Aorta (tissue), 5 donors: ENCODE results near the gene KRT8. TPM values are rescaled to one million over a fixed set of nuclear protein-coding genes. Genes with fewer than 3 reads are reported as not detected.

ENCODE experiments used
- ATAC-seq: fragments of 200-7000 bp; cut with Tn5 transposase; one replicate; pipeline ENCODE4 v1.9.1; 2022; ENCODE audit warnings: moderate library complexity; ENCODE audit not compliant: low FRiP score
- DNase-seq, 2 donors: peaks; one replicate each; pipeline ENCODE4 v3.0.0-alpha.2; 2020
- H3K27ac ChIP-seq, 2 donors: one replicate each; pipeline ENCODE4 v1.5.1; 2013; ENCODE audit warnings: low read length in 2 of 2, mild to moderate bottlenecking in 2 of 2, moderate library complexity in 2 of 2, control low read depth in 1 of 2, inconsistent platforms in 1 of 2, low read depth in 1 of 2
- H3K27me3 ChIP-seq, 2 donors: one replicate each; pipeline ENCODE4 v1.6.1; 2013; ENCODE audit warnings: control low read depth in 1 of 2, low read length in 1 of 2, mild to moderate bottlenecking in 1 of 2, moderate library complexity in 1 of 2; ENCODE audit not compliant: insufficient read depth in 2 of 2, control insufficient read depth in 1 of 2
- H3K36me3 ChIP-seq, 2 donors: one replicate each; pipeline ENCODE4 v1.6.1; 2013; ENCODE audit warnings: control low read depth in 1 of 2, low read length in 1 of 2, mild to moderate bottlenecking in 1 of 2; ENCODE audit not compliant: insufficient read depth in 2 of 2, control insufficient read depth in 1 of 2
- H3K4me1 ChIP-seq, 2 donors: one replicate each; pipeline ENCODE4 v1.6.1; 2013; ENCODE audit warnings: low read length in 2 of 2, control low read depth in 1 of 2, mild to moderate bottlenecking in 1 of 2, moderate library complexity in 1 of 2; ENCODE audit not compliant: insufficient read depth in 2 of 2, control insufficient read depth in 1 of 2
- H3K4me3 ChIP-seq, 2 donors: one replicate each; pipeline ENCODE4 v1.5.1; 2013; ENCODE audit warnings: low read length in 2 of 2, control low read depth in 1 of 2, mild to moderate bottlenecking in 1 of 2
- H3K9me3 ChIP-seq: one replicate; pipeline ENCODE4 v1.6.1; 2013; ENCODE audit warnings: mild to moderate bottlenecking, low read length; ENCODE audit not compliant: control insufficient read depth
- WGBS, 2 donors: extraction: QIAGEN DNeasy Blood & Tissue Kit; methylation state at CpG; one replicate each; pipeline ENCODE4 v1.1.7; 2013; 5-methylcytosine and 5-hydroxymethylcytosine counted together
- intact Hi-C, 2 donors: fragments of 100-400 bp; cut with DNase I; formaldehyde crosslinking; loops; one replicate each; pipeline versions ENCODE4 v1.14.2 to v1.15.0; 2022
- polyA plus RNA-seq, 2 donors: library from polyadenylated mRNA; stranded (reverse); fragments of 200-250 nt; gene quantifications; one replicate each; pipeline ENCODE4 v1.2.3, GENCODE V29; 2013
- total RNA-seq, 2 donors: library from RNA; stranded (reverse); fragmentation: NEBNext Ultra II Directional; extraction: Animal tissue kit (Norgen Biotek cat#: 25700); gene quantifications; one replicate each; pipeline ENCODE4 v1.2.1, GENCODE V29; 2021
- donor health status: healthy with polysubstance abuse.
- donor health status: Bipolar disorder and iron deficiency.
- donor health status: DM: no; HTN: no; CAD: no.
- donor health status: DM: no; HTN: no; CAD: no.
- donor health status: DM: yes; HTN: yes; CAD: no.

KRT8 gene
- total and polyA plus RNA-seq, 4 donors, result 34.5 to 323 (median 70.6) TPM

- ATAC-seq (no peak), DNase-seq (no peak)
- no peak overlapping the region for H3K4me3 ChIP-seq
- H3K27ac ChIP-seq, result no peak overlapping the region
- H3K36me3 ChIP-seq, result no peaks in the 10 kb centered on the region
- intact Hi-C loops, result no loop called here
- no peaks in the 10 kb centered on the region for H3K4me1 ChIP-seq
- no peaks in the 10 kb centered on the region for H3K27me3 ChIP-seq
- H3K9me3 ChIP-seq, result no peaks in the 10 kb centered on the region
- 95 to 99% methylated on average over 11 to 12 of the region's 12 CpGs for WGBS, 2 donors
These were observed 43.0 kb upstream of the KRT8 start for GRCh38 chr12:52947738-52948423.

- Histone ChIP-seq H3K27me3 (no peaks in the 10 kb centered on the region), H3K27ac (no peak overlapping the region), H3K9me3 (no peaks in the 10 kb centered on the region), H3K4me3 (no peak overlapping the region), H3K36me3 (no peaks in the 10 kb centered on the region), H3K4me1 (no peaks in the 10 kb centered on the region)
- 81% methylated on average over 10 of the region's 10 CpGs for WGBS, 2 donors
- DNase-seq, result no peak
- intact Hi-C loops, result no loop called here
- no peak for ATAC-seq
These were observed 42.1 kb upstream of the KRT8 start for GRCh38 chr12:52946797-52947547.

- intact Hi-C loops, result no loop called here
- H3K4me1 ChIP-seq, result no peaks in the 10 kb centered on the region
- H3K4me3 ChIP-seq, result no peak overlapping the region
- ATAC-seq (no peak), DNase-seq (no peak)
- H3K36me3 ChIP-seq, result no peaks in the 10 kb centered on the region
- no peak overlapping the region for H3K27ac ChIP-seq
- H3K9me3 ChIP-seq, result no peaks in the 10 kb centered on the region
- WGBS, 2 donors, result 23 to 32% methylated on average over 1 of the region's 1 CpG
- no peaks in the 10 kb centered on the region for H3K27me3 ChIP-seq
These were observed 41.5 kb upstream of the KRT8 start for GRCh38 chr12:52946334-52946733.

- H3K36me3 ChIP-seq, result no peaks in the 10 kb centered on the region
- no peaks in the 10 kb centered on the region for H3K4me1 ChIP-seq
- no peaks in the 10 kb centered on the region for H3K9me3 ChIP-seq
- intact Hi-C loops, result no loop called here
- ATAC-seq (no peak), DNase-seq (no peak)
- WGBS, 2 donors, result 63 to 68% methylated on average over 13 of the region's 13 CpGs
- no peak overlapping the region for H3K27ac ChIP-seq
- no peak overlapping the region for H3K4me3 ChIP-seq
- no peaks in the 10 kb centered on the region for H3K27me3 ChIP-seq
These were observed 40.7 kb upstream of the KRT8 start for GRCh38 chr12:52945389-52946232.

- DNase-seq, result no peak
- Histone ChIP-seq H3K4me3 (no peak overlapping the region), H3K27me3 (no peaks in the 10 kb centered on the region), H3K27ac (no peak overlapping the region), H3K4me1 (no peaks in the 10 kb centered on the region), H3K9me3 (no peaks in the 10 kb centered on the region), H3K36me3 (no peaks in the 10 kb centered on the region)
- intact Hi-C loops, result no loop called here
- 92 to 95% methylated on average over 8 of the region's 8 CpGs for WGBS, 2 donors
- no peak for ATAC-seq
These were observed 40.0 kb upstream of the KRT8 start for GRCh38 chr12:52944683-52945388.

- no peaks in the 10 kb centered on the region for H3K4me1 ChIP-seq
- intact Hi-C loops, result no loop called here
These were observed 38.0 kb upstream of the KRT8 start for GRCh38 chr12:52942901-52943181.

GRCh38 chr12:52942066-52942900, 37.4 kb upstream of the KRT8 start:
- H3K4me1 ChIP-seq, result no peaks in the 10 kb centered on the region
- no peaks in the 10 kb centered on the region for H3K9me3 ChIP-seq
- no peak overlapping the region for H3K4me3 ChIP-seq
- DNase-seq (no peak), ATAC-seq (no peak)
- intact Hi-C loops, result no loop called here
- no peaks in the 10 kb centered on the region for H3K36me3 ChIP-seq
- 89 to 93% methylated on average over 11 of the region's 11 CpGs for WGBS, 2 donors
- no peak overlapping the region for H3K27ac ChIP-seq
- no peaks in the 10 kb centered on the region for H3K27me3 ChIP-seq

More at GRCh38 chr12:52942901-52943181, 38.0 kb upstream of the KRT8 start:
- no peaks in the 10 kb centered on the region for H3K36me3 ChIP-seq
- no peak for ATAC-seq
- WGBS, 2 donors, result 89 to 90% methylated on average over 3 of the region's 3 CpGs
- no peaks in the 10 kb centered on the region for H3K9me3 ChIP-seq
- no peak for DNase-seq
- no peak overlapping the region for H3K27ac ChIP-seq
- H3K27me3 ChIP-seq, result no peaks in the 10 kb centered on the region
- H3K4me3 ChIP-seq, result no peak overlapping the region

- H3K27me3 ChIP-seq, result no peaks in the 10 kb centered on the region
- no peak for ATAC-seq
- WGBS, 2 donors, result 49 to 63% methylated on average over 1 of the region's 1 CpG
These were observed 24.7 kb upstream of the KRT8 start for GRCh38 chr12:52929538-52929937.

More at GRCh38 chr12:52929538-52929937, 24.7 kb upstream of the KRT8 start:
- no peaks in the 10 kb centered on the region for H3K4me1 ChIP-seq
- no peak for DNase-seq
- no peak overlapping the region for H3K27ac ChIP-seq
- no peaks in the 10 kb centered on the region for H3K36me3 ChIP-seq
- no peaks in the 10 kb centered on the region for H3K9me3 ChIP-seq
- intact Hi-C loops, result no loop called here
- H3K4me3 ChIP-seq, result no peak overlapping the region
